ENCODE data around the gene ACTR1A. TPM values are rescaled to one million over a fixed set of nuclear protein-coding genes. Genes with fewer than 3 reads are reported as not detected.

The ACTR1A gene
- total and polyA plus RNA-seq, 10 donors: 25.5 to 90.8 (median 66.8) TPM

DNA sequence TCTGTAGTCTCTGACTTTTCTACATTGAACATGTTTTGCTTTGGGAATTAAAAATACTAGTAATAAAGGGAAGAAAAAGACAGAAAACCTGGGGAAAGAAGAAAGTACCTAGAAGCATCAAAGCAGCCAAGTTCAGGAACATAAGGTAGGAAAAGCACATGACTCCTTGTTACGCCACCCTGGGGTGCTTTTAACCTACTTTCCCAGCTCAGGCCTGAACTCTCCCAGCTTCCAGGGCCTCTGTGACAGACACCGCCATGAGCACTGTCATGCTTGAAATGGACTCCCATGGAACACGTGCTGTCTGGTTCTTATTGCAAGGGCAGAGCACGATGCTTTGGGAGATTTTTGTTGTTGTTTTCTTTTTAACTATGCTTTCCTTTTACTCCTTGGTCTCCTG, 11.4 kb downstream of the ACTR1A start:
- H3K9me3 ChIP-seq: no peaks in the 10 kb centered on the region
- H3K4me3 ChIP-seq: no peak overlapping the region
- H3K36me3 ChIP-seq: peaks cover 0 to 98% (median 51%) of the 10 kb centered on the region in 6 donors
- intact Hi-C loops (cut with DNase I; ENCODE audit: low total_unique reads): no loop called here
- peak; percentile 11 for DNase-seq
- peaks cover 0 to 36% (median 11%) of the 10 kb centered on the region in 6 donors for H3K4me1 ChIP-seq
- no peaks in the 10 kb centered on the region for H3K27me3 ChIP-seq (replicated peaks in 1 of 7)
- TF ChIP-seq, protein P1, sequence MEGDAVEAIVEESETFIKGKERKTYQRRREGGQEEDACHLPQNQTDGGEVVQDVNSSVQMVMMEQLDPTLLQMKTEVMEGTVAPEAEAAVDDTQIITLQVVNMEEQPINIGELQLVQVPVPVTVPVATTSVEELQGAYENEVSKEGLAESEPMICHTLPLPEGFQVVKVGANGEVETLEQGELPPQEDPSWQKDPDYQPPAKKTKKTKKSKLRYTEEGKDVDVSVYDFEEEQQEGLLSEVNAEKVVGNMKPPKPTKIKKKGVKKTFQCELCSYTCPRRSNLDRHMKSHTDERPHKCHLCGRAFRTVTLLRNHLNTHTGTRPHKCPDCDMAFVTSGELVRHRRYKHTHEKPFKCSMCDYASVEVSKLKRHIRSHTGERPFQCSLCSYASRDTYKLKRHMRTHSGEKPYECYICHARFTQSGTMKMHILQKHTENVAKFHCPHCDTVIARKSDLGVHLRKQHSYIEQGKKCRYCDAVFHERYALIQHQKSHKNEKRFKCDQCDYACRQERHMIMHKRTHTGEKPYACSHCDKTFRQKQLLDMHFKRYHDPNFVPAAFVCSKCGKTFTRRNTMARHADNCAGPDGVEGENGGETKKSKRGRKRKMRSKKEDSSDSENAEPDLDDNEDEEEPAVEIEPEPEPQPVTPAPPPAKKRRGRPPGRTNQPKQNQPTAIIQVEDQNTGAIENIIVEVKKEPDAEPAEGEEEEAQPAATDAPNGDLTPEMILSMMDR (IDR thresholded peaks at IDR 0.05 in 8 of 11, conservative IDR thresholded peaks at IDR 0.05 in 3 of 11): no peak
- TF ChIP-seq POLR2A (IDR thresholded peaks at IDR 0.05) (no peak), POLR2AphosphoS5 (IDR thresholded peaks at IDR 0.05) (no peak)
- no peak overlapping the region for H3K27ac ChIP-seq
- 84 to 93% (median 91%) methylated on average over 4 of the region's 4 CpGs for WGBS, 5 donors

DNA sequence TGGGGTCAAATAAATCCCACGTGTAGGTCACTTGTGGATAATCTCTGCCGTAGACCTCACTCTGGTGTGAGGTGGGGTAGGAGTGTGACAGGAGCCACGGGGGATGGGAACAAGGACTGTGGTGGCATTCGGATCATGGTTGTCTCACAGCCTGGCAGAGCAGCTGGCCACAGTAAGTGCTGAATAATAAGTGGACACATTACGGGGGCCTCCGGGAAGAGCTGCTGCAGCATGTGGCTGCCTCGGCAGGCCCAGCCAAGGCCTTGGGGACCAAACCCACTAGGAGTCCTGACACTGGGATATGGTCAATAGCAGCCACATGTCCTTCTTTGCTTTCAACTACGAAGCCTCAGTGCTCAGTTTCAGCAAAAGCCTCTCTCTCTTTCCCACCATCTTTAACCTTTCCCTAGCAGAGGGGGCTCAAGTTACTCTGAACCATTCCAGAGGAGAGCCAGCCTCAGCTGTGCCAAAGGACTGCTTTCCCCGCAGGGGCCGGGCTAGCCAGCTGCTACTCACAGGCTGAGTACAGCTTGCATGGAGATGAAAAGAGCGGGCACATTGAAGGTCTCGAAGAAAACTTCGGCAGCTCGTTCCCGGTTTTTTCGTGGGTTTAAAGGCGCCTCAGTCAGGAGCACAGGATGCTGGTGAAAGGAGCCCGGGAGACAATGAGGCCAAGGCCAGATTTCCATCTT, 17.3 kb downstream of the ACTR1A start:
- no peaks in the 10 kb centered on the region for H3K9me3 ChIP-seq
- intact Hi-C loops (cut with DNase I; ENCODE audit: low total_unique reads): no loop called here
- DNase-seq: peak; percentile 58

DNA sequence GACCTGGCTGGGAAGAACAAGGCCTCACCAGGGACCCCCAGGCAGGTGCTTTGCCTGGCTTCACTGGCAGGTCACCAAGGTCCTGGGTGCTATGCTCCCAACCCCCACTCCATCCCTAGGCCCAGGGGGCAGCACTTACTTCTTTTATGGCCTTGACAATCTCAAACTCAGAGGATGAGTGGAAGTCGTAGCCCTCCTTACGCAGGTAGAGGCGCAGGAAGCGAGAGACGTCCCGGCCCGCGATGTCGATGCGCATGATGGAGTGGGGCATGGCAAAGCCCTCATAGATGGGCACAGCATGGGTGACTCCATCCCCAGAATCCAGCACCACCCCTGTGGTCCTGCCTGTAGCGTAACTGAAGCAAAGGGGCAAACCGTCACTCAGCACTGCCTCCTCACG, 18.5 kb downstream of the ACTR1A start:
- Histone ChIP-seq H3K9me3 (no peaks in the 10 kb centered on the region), H3K36me3 (peaks cover 7 to 100% (median 95%) of the 10 kb centered on the region in 6 donors), H3K27ac (no peak overlapping the region), H3K4me3 (no peak overlapping the region), H3K27me3 (replicated peaks in 1 of 7) (no peaks in the 10 kb centered on the region), H3K4me1 (peaks cover 0 to 6% (median 2%) of the 10 kb centered on the region in 6 donors)
- TF ChIP-seq POLR2A (IDR thresholded peaks at IDR 0.05) (no peak), POLR2AphosphoS5 (IDR thresholded peaks at IDR 0.05) (peak in 2 of 3 donors; percentile 7 to 46)
- TF ChIP-seq, protein P1 (IDR thresholded peaks at IDR 0.05 in 8 of 11, conservative IDR thresholded peaks at IDR 0.05 in 3 of 11): no peak
- DNase-seq: peak; percentile 40
- WGBS, 5 donors: 95 to 98% (median 96%) methylated on average over 13 of the region's 13 CpGs
- intact Hi-C loops (cut with DNase I; ENCODE audit: low total_unique reads): no loop called here

More for the DNA sequence above, 17.3 kb downstream of the ACTR1A start:
- 90 to 94% (median 92%) methylated on average over 18 of the region's 18 CpGs for WGBS, 5 donors
- TF ChIP-seq POLR2AphosphoS5 (IDR thresholded peaks at IDR 0.05) (peak in 2 of 3 donors; percentile 20 to 32), POLR2A (IDR thresholded peaks at IDR 0.05) (no peak)
- TF ChIP-seq, protein P1 (IDR thresholded peaks at IDR 0.05 in 8 of 11, conservative IDR thresholded peaks at IDR 0.05 in 3 of 11): no peak
- no peaks in the 10 kb centered on the region for H3K27me3 ChIP-seq (replicated peaks in 1 of 7)
- H3K27ac ChIP-seq: no peak overlapping the region
- no peak overlapping the region for H3K4me3 ChIP-seq
- H3K36me3 ChIP-seq: peaks cover 7 to 100% (median 100%) of the 10 kb centered on the region in 6 donors
- no peaks in the 10 kb centered on the region for H3K4me1 ChIP-seq

DNA sequence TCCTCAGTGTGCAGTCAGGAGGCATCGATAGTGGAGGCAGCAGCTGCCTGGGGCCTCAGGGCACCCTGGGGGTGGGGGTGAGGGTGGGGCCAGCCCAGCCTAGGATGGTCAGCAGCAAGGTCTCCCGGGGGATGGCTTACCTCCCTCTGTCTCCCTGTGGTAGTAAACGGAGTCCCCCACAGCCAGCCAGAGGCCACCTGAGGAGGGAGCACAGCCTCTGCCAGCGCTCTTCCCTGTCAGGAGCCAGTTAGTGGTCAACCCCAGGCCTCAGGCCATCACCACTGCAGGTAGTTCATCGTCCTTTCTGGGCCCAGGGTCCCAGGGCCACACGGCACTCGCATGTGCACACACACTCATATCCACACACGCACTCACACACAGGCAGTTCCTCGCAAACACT, 22.1 kb downstream of the ACTR1A start:
- WGBS, 5 donors: 89 to 96% (median 91%) methylated on average over 8 to 9 of the region's 9 CpGs
- Histone ChIP-seq H3K36me3 (peaks cover 5 to 95% (median 59%) of the 10 kb centered on the region in 6 donors), H3K27me3 (replicated peaks in 1 of 7) (no peaks in the 10 kb centered on the region), H3K9me3 (no peaks in the 10 kb centered on the region), H3K27ac (peak overlapping the region in 1 of 8 donors; percentile 48), H3K4me3 (no peak overlapping the region), H3K4me1 (peaks cover 0 to 14% (median 4%) of the 10 kb centered on the region in 6 donors)
- intact Hi-C loops (cut with DNase I; ENCODE audit: low total_unique reads): no loop called here
- TF ChIP-seq, protein P1 (IDR thresholded peaks at IDR 0.05 in 8 of 11, conservative IDR thresholded peaks at IDR 0.05 in 3 of 11): no peak
- TF ChIP-seq POLR2A (IDR thresholded peaks at IDR 0.05): no peak
- peak in 2 of 3 donors; percentile 33 to 56 for TF ChIP-seq POLR2AphosphoS5 (IDR thresholded peaks at IDR 0.05)
- DNase-seq: no peak

All from spleen (tissue), 11 donors.